H9 (cell line): ENCODE data around the gene SYNPO2L. TPM values are rescaled to one million over a fixed set of nuclear protein-coding genes. Genes with fewer than 3 reads are reported as not detected.
A peak's percentile ranks its signal among the peaks of the same experiment; 100 is the strongest.

ENCODE experiments used
- DNase-seq: peaks from one replicate; pipeline ENCODE4 v3.0.0-alpha.2; 2017
- H2AFZ ChIP-seq: one replicate; pipeline ENCODE4 v1.6.1; 2013; ENCODE audit warnings: mild to moderate bottlenecking, low read length, control low read depth, moderate library complexity
- H2AK5ac ChIP-seq: 2 replicates; pipeline ENCODE4 v1.6.1; 2013; ENCODE audit warnings: low read length, control low read depth, mixed read lengths; ENCODE audit not compliant: insufficient read length
- H2BK120ac ChIP-seq: one replicate; pipeline ENCODE4 v1.6.1; 2013; ENCODE audit warnings: low read depth, mild to moderate bottlenecking, low read length, control low read depth, inconsistent platforms; ENCODE audit not compliant: poor library complexity, severe bottlenecking
- H2BK12ac ChIP-seq: 2 replicates; pipeline ENCODE4 v1.6.1; 2013; ENCODE audit warnings: low read length, control low read depth, mixed read lengths, low read depth; ENCODE audit not compliant: insufficient read length
- H2BK15ac ChIP-seq: 2 replicates; pipeline ENCODE4 v1.6.1; 2013; ENCODE audit warnings: low read depth, low read length, control low read depth
- H2BK20ac ChIP-seq: one replicate; pipeline ENCODE4 v1.6.1; 2013; ENCODE audit warnings: low read depth, mild to moderate bottlenecking, low read length, control low read depth, inconsistent platforms; ENCODE audit not compliant: poor library complexity, severe bottlenecking
- H2BK5ac ChIP-seq: 2 replicates; pipeline ENCODE4 v1.6.1; 2013; ENCODE audit warnings: low read length, control low read depth, mixed read lengths; ENCODE audit not compliant: insufficient read length
- H3K14ac ChIP-seq: 2 replicates; pipeline ENCODE4 v1.6.1; 2013; ENCODE audit warnings: low read length, control low read depth; ENCODE audit not compliant: insufficient read depth
- H3K18ac ChIP-seq: 2 replicates; pipeline ENCODE4 v1.6.1; 2013; ENCODE audit warnings: low read depth, mild to moderate bottlenecking, mixed read lengths, low read length, control low read depth; ENCODE audit not compliant: insufficient read length
- H3K23ac ChIP-seq: 2 replicates; pipeline ENCODE4 v1.6.1; 2013; ENCODE audit warnings: low read length, control low read depth, mixed read lengths, low read depth; ENCODE audit not compliant: insufficient read length
- H3K23me2 ChIP-seq: 2 replicates; pipeline ENCODE4 v1.6.1; 2013; ENCODE audit warnings: low read depth, mild to moderate bottlenecking, mixed read lengths, low read length, control low read depth; ENCODE audit not compliant: insufficient read length, poor library complexity, severe bottlenecking
- H3K27ac ChIP-seq: 2 replicates; pipeline ENCODE4 v1.5.1; 2013; ENCODE audit warnings: low read length, control low read depth, mixed read lengths, low read depth; ENCODE audit not compliant: insufficient read length
- H3K27me3 ChIP-seq: 2 replicates; pipeline ENCODE4 v1.6.1; 2013; ENCODE audit warnings: low read length, control low read depth, inconsistent platforms; ENCODE audit not compliant: insufficient read depth
- H3K4ac ChIP-seq: 2 replicates; pipeline ENCODE4 v1.6.1; 2013; ENCODE audit warnings: low read depth, mild to moderate bottlenecking, control low read depth, inconsistent platforms, low read length, moderate library complexity
- H3K4me1 ChIP-seq: 2 replicates; pipeline ENCODE4 v1.6.1; 2013; ENCODE audit warnings: low read length, control low read depth, inconsistent platforms; ENCODE audit not compliant: insufficient read depth
- H3K4me2 ChIP-seq: 2 replicates; pipeline ENCODE4 v1.6.1; 2013; ENCODE audit warnings: low read length, control low read depth, mixed read lengths; ENCODE audit not compliant: insufficient read length, insufficient read depth
- H3K56ac ChIP-seq: 2 replicates; pipeline ENCODE4 v1.6.1; 2013; ENCODE audit warnings: low read depth, mild to moderate bottlenecking, mixed read lengths, low read length, control low read depth; ENCODE audit not compliant: insufficient read length
- H3K79me1 ChIP-seq: 2 replicates; pipeline ENCODE4 v1.6.1; 2013; ENCODE audit warnings: low read depth, mild to moderate bottlenecking, moderate library complexity, low read length, control low read depth, inconsistent platforms; ENCODE audit not compliant: insufficient read depth, poor library complexity, severe bottlenecking
- H3K79me2 ChIP-seq: 2 replicates; pipeline ENCODE4 v1.6.1; 2013; ENCODE audit warnings: low read length, control low read depth, inconsistent platforms; ENCODE audit not compliant: insufficient read depth
- H3K9ac ChIP-seq: 2 replicates; pipeline ENCODE4 v1.6.1; 2013; ENCODE audit warnings: low read length, control low read depth, mixed read lengths; ENCODE audit not compliant: insufficient read length; ENCODE audit errors: extremely low read depth
- H3K9me3 ChIP-seq: one replicate; pipeline ENCODE4 v1.6.1; 2013; ENCODE audit warnings: low read depth, low read length, inconsistent platforms; ENCODE audit not compliant: control insufficient read depth
- H3T11ph ChIP-seq: one replicate; pipeline ENCODE4 v1.6.1; 2013; ENCODE audit warnings: mild to moderate bottlenecking, low read length, control low read depth, inconsistent platforms
- H4K20me1 ChIP-seq: one replicate; pipeline ENCODE4 v1.6.1; 2013; ENCODE audit not compliant: control insufficient read depth, insufficient read length, insufficient read depth
- H4K5ac ChIP-seq: 2 replicates; pipeline ENCODE4 v1.6.1; 2013; ENCODE audit warnings: low read depth, mild to moderate bottlenecking, mixed read lengths, low read length, control low read depth; ENCODE audit not compliant: insufficient read length
- H4K8ac ChIP-seq: replicated peaks from 2 replicates; pipeline ENCODE4 v1.6.1; 2013; ENCODE audit warnings: low read length, control low read depth, mixed read lengths, low read depth; ENCODE audit not compliant: insufficient read length
- H4K91ac ChIP-seq: 2 replicates; pipeline ENCODE4 v1.6.1; 2013; ENCODE audit warnings: low read depth, mild to moderate bottlenecking, moderate library complexity, mixed read lengths, low read length, control low read depth; ENCODE audit not compliant: insufficient read length
- H3K27ac Mint-ChIP-seq, 3 experiments: 2 replicates in 2 of 3; 3 replicates in 1 of 3; pipeline ENCODE4 v1.8.0; 2020 to 2021; ENCODE audit warnings: mixed read lengths in 3 of 3, mild to moderate bottlenecking in 1 of 3, moderate library complexity in 1 of 3
- H3K27me3 Mint-ChIP-seq: 2 replicates; pipeline ENCODE4 v1.8.0; 2021; ENCODE audit warnings: low read depth, mild to moderate bottlenecking, moderate library complexity, mixed read lengths
- H3K36me3 Mint-ChIP-seq, 3 experiments: 2 replicates in 2 of 3; 3 replicates in 1 of 3; pipeline ENCODE4 v1.8.0; 2020 to 2021; ENCODE audit warnings: low read depth in 3 of 3, mixed read lengths in 3 of 3; ENCODE audit not compliant: insufficient read depth in 1 of 3
- H3K4me1 Mint-ChIP-seq, 2 experiments: 2 replicates each; pipeline ENCODE4 v1.8.0; 2020; ENCODE audit warnings: mixed read lengths in 2 of 2
- H3K4me3 Mint-ChIP-seq, 2 experiments: 2 replicates in 1 of 2; 3 replicates in 1 of 2; pipeline ENCODE4 v1.8.0; 2020 to 2021; ENCODE audit warnings: mild to moderate bottlenecking in 2 of 2, mixed read lengths in 2 of 2, moderate library complexity in 1 of 2
- H3K9me3 Mint-ChIP-seq, 2 experiments: 2 replicates in 1 of 2; 3 replicates in 1 of 2; pipeline ENCODE4 v1.8.0; 2020; ENCODE audit warnings: mild to moderate bottlenecking in 2 of 2, mixed read lengths in 2 of 2, moderate library complexity in 1 of 2
- WGBS: extraction: QIAGEN DNeasy Blood & Tissue Kit; methylation state at CpG from one replicate; pipeline ENCODE4 v1.1.7; 2013; ENCODE audit warnings: missing lambda C conversion rate, low lambda C conversion rate, mixed read lengths; ENCODE audit not compliant: insufficient read length; ENCODE audit errors: extremely low coverage; 5-methylcytosine and 5-hydroxymethylcytosine counted together
- total RNA-seq: library from RNA; stranded (reverse); gene quantifications from 2 replicates; pipeline ENCODE4 v1.2.1, GENCODE V29; 2021
- TF ChIP-seq, protein P1 (sequence below): fragments of 200-600 bp; sonication (generic); conservative IDR thresholded peaks from 3 replicates; pipeline ENCODE4 v1.8.0; 2021; ENCODE audit warnings: antibody characterized with exemption, mild to moderate bottlenecking

The SYNPO2L gene
- total RNA-seq, 1 experiment from 2014 or later: 0.11 TPM

DNA sequence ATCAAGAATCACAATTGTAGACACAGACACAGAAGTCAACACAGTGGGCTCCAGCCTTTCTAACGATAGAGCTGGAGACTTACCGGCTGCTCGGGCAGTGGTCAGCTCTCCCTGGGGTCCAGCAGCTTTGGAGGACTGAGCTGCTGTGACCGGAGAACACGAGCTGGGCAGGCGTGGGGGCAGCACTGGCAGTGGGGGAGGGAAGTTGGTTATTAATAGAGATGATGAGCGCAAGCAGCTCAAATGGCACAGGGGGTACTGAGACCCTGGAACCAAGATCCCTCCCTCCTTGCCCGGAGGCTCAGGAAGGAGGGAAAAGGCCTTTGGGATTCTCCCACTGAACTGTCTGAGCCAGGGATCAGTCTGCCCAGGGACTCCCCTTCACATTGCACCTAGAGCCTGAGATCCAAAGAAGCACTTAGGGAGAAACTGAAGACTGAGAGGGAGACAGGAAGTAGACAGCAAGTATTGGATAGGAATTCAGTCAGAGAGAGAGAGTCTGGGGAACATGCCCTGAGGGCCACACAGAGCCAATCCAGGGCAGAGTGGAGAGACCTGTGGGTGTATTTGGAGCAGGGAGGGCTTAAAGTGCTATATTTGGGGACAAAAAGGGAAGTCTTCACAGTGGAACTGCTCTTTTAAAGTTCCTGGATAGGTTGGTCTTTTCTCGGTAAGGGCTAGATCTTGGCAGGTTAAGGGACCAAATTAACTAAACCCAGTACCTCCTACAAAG is 14.3 kb downstream of the SYNPO2L start, which contains the start of gene MYOZ1:
Gene MYOZ1, minus strand, starts transcription at position 147 of the 733 bp plus-strand sequence. CDS start 1,457 bp downstream, outside the sequence.
- H3K4me2 ChIP-seq: no peak within 1 kb of the TSS
- Mint-ChIP-seq H3K27ac (peak within 1 kb of the TSS in 2 of 3 experiments; percentile 8 to 24; a peak in 4 of 7 replicates), H3K4me1 (peaks cover 10% of the 10 kb centered on the region in 2 experiments), H3K27me3 (peaks cover 2% of the 10 kb centered on the region), H3K9me3 (no peaks in the 10 kb centered on the region), H3K4me3 (no peak within 1 kb of the TSS), H3K36me3 (no peaks in the 10 kb centered on the region)
- no peak within 1 kb of the TSS for H2AK5ac ChIP-seq
- H2AFZ ChIP-seq: no peak within 1 kb of the TSS
- no peak within 1 kb of the TSS for H3T11ph ChIP-seq
- H4K91ac ChIP-seq: no peak within 1 kb of the TSS
- no peaks in the 10 kb centered on the region; the same call in 1 of the 2 replicates for H3K27me3 ChIP-seq
- TF ChIP-seq, protein P1, sequence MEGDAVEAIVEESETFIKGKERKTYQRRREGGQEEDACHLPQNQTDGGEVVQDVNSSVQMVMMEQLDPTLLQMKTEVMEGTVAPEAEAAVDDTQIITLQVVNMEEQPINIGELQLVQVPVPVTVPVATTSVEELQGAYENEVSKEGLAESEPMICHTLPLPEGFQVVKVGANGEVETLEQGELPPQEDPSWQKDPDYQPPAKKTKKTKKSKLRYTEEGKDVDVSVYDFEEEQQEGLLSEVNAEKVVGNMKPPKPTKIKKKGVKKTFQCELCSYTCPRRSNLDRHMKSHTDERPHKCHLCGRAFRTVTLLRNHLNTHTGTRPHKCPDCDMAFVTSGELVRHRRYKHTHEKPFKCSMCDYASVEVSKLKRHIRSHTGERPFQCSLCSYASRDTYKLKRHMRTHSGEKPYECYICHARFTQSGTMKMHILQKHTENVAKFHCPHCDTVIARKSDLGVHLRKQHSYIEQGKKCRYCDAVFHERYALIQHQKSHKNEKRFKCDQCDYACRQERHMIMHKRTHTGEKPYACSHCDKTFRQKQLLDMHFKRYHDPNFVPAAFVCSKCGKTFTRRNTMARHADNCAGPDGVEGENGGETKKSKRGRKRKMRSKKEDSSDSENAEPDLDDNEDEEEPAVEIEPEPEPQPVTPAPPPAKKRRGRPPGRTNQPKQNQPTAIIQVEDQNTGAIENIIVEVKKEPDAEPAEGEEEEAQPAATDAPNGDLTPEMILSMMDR: no peak
- H3K4me1 ChIP-seq: peaks cover 2% of the 10 kb centered on the region; the same call in 1 of the 2 replicates
- no peak for DNase-seq
- H3K56ac ChIP-seq: no peak within 1 kb of the TSS
- no peak within 1 kb of the TSS for H3K23ac ChIP-seq
- H3K9ac ChIP-seq: no peak within 1 kb of the TSS
- no peak within 1 kb of the TSS for H2BK15ac ChIP-seq
- no peak within 1 kb of the TSS for H3K27ac ChIP-seq
- no peak within 1 kb of the TSS for H3K18ac ChIP-seq
- H3K23me2 ChIP-seq: no peaks in the 10 kb centered on the region
- no CpG with 5 or more reads among the region's 9 CpGs for WGBS
- no peak within 1 kb of the TSS for H2BK20ac ChIP-seq
- no peaks in the 10 kb centered on the region for H3K79me1 ChIP-seq
- no peak within 1 kb of the TSS for H4K5ac ChIP-seq
- no peak within 1 kb of the TSS for H2BK5ac ChIP-seq
- H3K9me3 ChIP-seq: no peaks in the 10 kb centered on the region
- no peak within 1 kb of the TSS for H3K14ac ChIP-seq
- H4K8ac ChIP-seq: no peak within 1 kb of the TSS
- H2BK12ac ChIP-seq: no peak within 1 kb of the TSS
- H4K20me1 ChIP-seq: no peaks in the 10 kb centered on the region
- no peak within 1 kb of the TSS for H3K4ac ChIP-seq
- H2BK120ac ChIP-seq: no peak within 1 kb of the TSS
- no peaks in the 10 kb centered on the region for H3K79me2 ChIP-seq
